Measurements from ENCODE around the gene ABCA13.

ABCA13 gene

GRCh38 chr7:48168159-48168558 is 3.1 kb upstream of the ABCA13 start (continued):
- TF ChIP-seq ZNF335 (tag by site-specific recombination; conservative IDR thresholded peaks at IDR 0.05) (no peak), GLIS2 (tag by site-specific recombination; IDR thresholded peaks at IDR 0.05) (no peak), ZNF549 (tag by site-specific recombination; IDR thresholded peaks at IDR 0.05) (no peak), ZNF571 (tag by site-specific recombination; IDR thresholded peaks at IDR 0.05) (no peak)

GRCh38 chr7:48170506-48170905 is 752 bp upstream of the ABCA13 start:
- POLR2A ChIA-PET: no interaction called here
- CTCF ChIA-PET: no interaction called here
- no peaks in the 10 kb centered on the region for H3K4me1 ChIP-seq (ENCODE audit: control insufficient read depth, insufficient read depth, low read length)
- no peak for TF ChIP-seq GLIS2 (tag by site-specific recombination; IDR thresholded peaks at IDR 0.05)
- no peak for TF ChIP-seq ZNF473 (tag by site-specific recombination; IDR thresholded peaks at IDR 0.05)
- TF ChIP-seq ZSCAN16 (tag by site-specific recombination; IDR thresholded peaks at IDR 0.05): no peak
- TF ChIP-seq ZSCAN23 (tag by site-specific recombination; IDR thresholded peaks at IDR 0.05): no peak
- no peak for TF ChIP-seq ZNF76 (tag by site-specific recombination; IDR thresholded peaks at IDR 0.05; ENCODE audit: borderline replicate concordance, low read depth)
- TF ChIP-seq REST (tag by site-specific recombination; IDR thresholded peaks at IDR 0.05): no peak
- no peak for TF ChIP-seq ZNF138 (tag by site-specific recombination; IDR thresholded peaks at IDR 0.05; ENCODE audit: borderline replicate concordance)
- TF ChIP-seq TCF7L2 (IDR thresholded peaks at IDR 0.05; ENCODE audit: borderline replicate concordance, low read depth, low read length): no peak
- no peak for TF ChIP-seq ZNF704 (tag by site-specific recombination; IDR thresholded peaks at IDR 0.05)
- no peak for TF ChIP-seq BCL6B (tag by site-specific recombination; IDR thresholded peaks at IDR 0.05)
- TF ChIP-seq ZNF544 (tag by site-specific recombination; IDR thresholded peaks at IDR 0.05): no peak
- TF ChIP-seq KLF10 (tag by site-specific recombination; IDR thresholded peaks at IDR 0.05): no peak
- no peak for TF ChIP-seq ZNF132 (tag by site-specific recombination; IDR thresholded peaks at IDR 0.05; ENCODE audit: borderline replicate concordance)
- no peak for TF ChIP-seq SCRT2 (tag by site-specific recombination; IDR thresholded peaks at IDR 0.05)
- TF ChIP-seq ZNF341 (tag by site-specific recombination; IDR thresholded peaks at IDR 0.05; ENCODE audit: low read depth): no peak
- TF ChIP-seq ZNF629 (tag by site-specific recombination; IDR thresholded peaks at IDR 0.05): no peak
- TF ChIP-seq ZFP69B (tag by site-specific recombination; IDR thresholded peaks at IDR 0.05): no peak
- no peak for TF ChIP-seq SALL2 (tag by site-specific recombination; IDR thresholded peaks at IDR 0.05; ENCODE audit: borderline replicate concordance)
- H3K9me3 ChIP-seq (ENCODE audit: control insufficient read depth, insufficient read depth, low read depth, low read length): no peaks in the 10 kb centered on the region
- no peaks in the 10 kb centered on the region for H3K36me3 ChIP-seq (ENCODE audit: control insufficient read depth in 2 of 2, insufficient read depth in 1 of 2, low read length in 2 of 2)
- H3K4me3 ChIP-seq (ENCODE audit: low read depth, low read length): no peak overlapping the region
- no peak overlapping the region for H3K27ac ChIP-seq (ENCODE audit: extremely low read depth, low read depth, low read length)
